Measurements from ENCODE around the gene SLC52A3. TPM values are rescaled to one million over a fixed set of nuclear protein-coding genes. Genes with fewer than 3 reads are reported as not detected.

Gene SLC52A3
- total RNA-seq, 1 donor from 2014 or later, result 0.25 TPM

- Mint-ChIP-seq H3K4me3 (no peak overlapping the region), H3K4me1 (peaks cover 3% of the 10 kb centered on the region), H3K27me3 (ENCODE audit: low read depth) (no peaks in the 10 kb centered on the region), H3K36me3 (no peaks in the 10 kb centered on the region), H3K9me3 (peaks cover 41% of the 10 kb centered on the region), H3K27ac (no peak overlapping the region)
- no peak for DNase-seq (ENCODE audit: low spot score in 2 of 2, unreplicated experiment in 2 of 2)
- TF ChIP-seq CTCF (IDR thresholded peaks at IDR 0.05; ENCODE audit: unreplicated experiment), result no peak
Observed at GRCh38 chr20:787825-788224, 19.5 kb upstream of the SLC52A3 start.

- no peaks in the 10 kb centered on the region for H3K36me3 Mint-ChIP-seq
- TF ChIP-seq CTCF (IDR thresholded peaks at IDR 0.05; ENCODE audit: unreplicated experiment), result no peak
- H3K27me3 Mint-ChIP-seq (ENCODE audit: low read depth), result peaks cover 5% of the 10 kb centered on the region
- H3K27ac Mint-ChIP-seq, result no peak overlapping the region
- no peak overlapping the region for H3K4me3 Mint-ChIP-seq
- no peak for DNase-seq (ENCODE audit: low spot score in 2 of 2, unreplicated experiment in 2 of 2)
- no peaks in the 10 kb centered on the region for H3K4me1 Mint-ChIP-seq
- peaks cover 19% of the 10 kb centered on the region for H3K9me3 Mint-ChIP-seq
Observed at GRCh38 chr20:779771-780170, 11.5 kb upstream of the SLC52A3 start.

- Mint-ChIP-seq H3K4me1 (no peaks in the 10 kb centered on the region), H3K27ac (no peak overlapping the region), H3K4me3 (no peak overlapping the region), H3K36me3 (no peaks in the 10 kb centered on the region), H3K27me3 (ENCODE audit: low read depth) (peaks cover 8% of the 10 kb centered on the region), H3K9me3 (no peaks in the 10 kb centered on the region)
- TF ChIP-seq CTCF (IDR thresholded peaks at IDR 0.05; ENCODE audit: unreplicated experiment), result no peak
- DNase-seq (ENCODE audit: low spot score in 2 of 2, unreplicated experiment in 2 of 2), result no peak
Observed at GRCh38 chr20:776165-776564, 7.9 kb upstream of the SLC52A3 start.

GRCh38 chr20:775679-776135, 7.4 kb upstream of the SLC52A3 start:
- no peak overlapping the region for H3K27ac Mint-ChIP-seq
- no peak for DNase-seq (ENCODE audit: low spot score in 2 of 2, unreplicated experiment in 2 of 2)
- no peaks in the 10 kb centered on the region for H3K36me3 Mint-ChIP-seq
- no peaks in the 10 kb centered on the region for H3K4me1 Mint-ChIP-seq
- H3K9me3 Mint-ChIP-seq, result no peaks in the 10 kb centered on the region
- peaks cover 8% of the 10 kb centered on the region for H3K27me3 Mint-ChIP-seq (ENCODE audit: low read depth)
- TF ChIP-seq CTCF (IDR thresholded peaks at IDR 0.05; ENCODE audit: unreplicated experiment), result no peak
- no peak overlapping the region for H3K4me3 Mint-ChIP-seq

GRCh38 chr20:774660-775057, 6.4 kb upstream of the SLC52A3 start:
- no peak overlapping the region for H3K27ac Mint-ChIP-seq
- H3K36me3 Mint-ChIP-seq, result no peaks in the 10 kb centered on the region
- H3K27me3 Mint-ChIP-seq (ENCODE audit: low read depth), result peaks cover 8% of the 10 kb centered on the region
- DNase-seq (ENCODE audit: low spot score in 2 of 2, unreplicated experiment in 2 of 2), result no peak
- no peak overlapping the region for H3K4me3 Mint-ChIP-seq
- TF ChIP-seq CTCF (IDR thresholded peaks at IDR 0.05; ENCODE audit: unreplicated experiment), result no peak
- H3K4me1 Mint-ChIP-seq, result no peaks in the 10 kb centered on the region
- no peaks in the 10 kb centered on the region for H3K9me3 Mint-ChIP-seq

Data from mesothelial cell of epicardium (in vitro differentiated cells).